Suprapubic skin (tissue), 4 donors: ENCODE data around the gene CTU2. TPM values are rescaled to one million over a fixed set of nuclear protein-coding genes. Genes with fewer than 3 reads are reported as not detected.

ENCODE experiments used
- DNase-seq, 2 donors: peaks; one replicate each; pipeline ENCODE4 v3.0.0-alpha.2; 2019; ENCODE audit warnings: low spot score in 2 of 2
- H3K27ac ChIP-seq: fragments of 200-600 bp; sonication (generic); one replicate; pipeline ENCODE4 v1.5.1; 2019
- H3K27me3 ChIP-seq: fragments of 200-600 bp; sonication (generic); one replicate; pipeline ENCODE4 v1.5.1; 2019
- H3K36me3 ChIP-seq: fragments of 200-600 bp; sonication (generic); one replicate; pipeline ENCODE4 v1.5.1; 2019
- H3K4me1 ChIP-seq: fragments of 200-600 bp; sonication (generic); one replicate; pipeline ENCODE4 v1.5.1; 2019
- H3K4me3 ChIP-seq: fragments of 200-600 bp; sonication (generic); one replicate; pipeline ENCODE4 v1.5.1; 2019; ENCODE audit warnings: mild to moderate bottlenecking
- H3K9me3 ChIP-seq: fragments of 200-600 bp; sonication (generic); one replicate; pipeline ENCODE4 v1.5.1; 2019
- CTCF ChIP-seq, 2 donors: fragments of 200-600 bp in 1 of 2; fragments of 450-650 bp in 1 of 2; sonication (generic) in 1 of 2; IDR thresholded peaks; one replicate each; pipeline ENCODE4 v1.5.1; 2016 to 2019; ENCODE audit warnings: antibody characterized with exemption in 2 of 2, mild to moderate bottlenecking in 1 of 2, moderate library complexity in 1 of 2
- EP300 ChIP-seq: sonication (generic); formaldehyde crosslinking; IDR thresholded peaks from one replicate; pipeline ENCODE4 v1.6.1; 2017; ENCODE audit warnings: antibody characterized with exemption
- POLR2A ChIP-seq, 2 donors: fragments of 450-650 bp; IDR thresholded peaks; one replicate each; pipeline ENCODE4 v1.6.1; 2017; ENCODE audit warnings: antibody characterized with exemption in 2 of 2, mild to moderate bottlenecking in 2 of 2, moderate library complexity in 2 of 2
- POLR2AphosphoS5 ChIP-seq, 3 donors: sonication (generic); formaldehyde crosslinking; IDR thresholded peaks; one replicate each; pipeline ENCODE4 v1.6.1; 2017; ENCODE audit warnings: antibody characterized with exemption in 3 of 3
- WGBS: methylation state at CpG from one replicate; pipeline ENCODE4 v1.1.5; 2018; 5-methylcytosine and 5-hydroxymethylcytosine counted together
- total RNA-seq, 4 donors: library from RNA; depleted of rRNA; stranded (reverse); fragments of >200 nt; gene quantifications; one replicate each; pipeline ENCODE4 v1.1.0, GENCODE V29; 2016

The CTU2 gene
- total RNA-seq, 4 donors from 2014 or later = 7.8 to 17.8 (median 10.9) TPM

- Histone ChIP-seq H3K36me3 (peaks cover 98% of the 10 kb centered on the region), H3K4me1 (no peaks in the 10 kb centered on the region), H3K27ac (no peak overlapping the region), H3K4me3 (no peak overlapping the region), H3K27me3 (no peaks in the 10 kb centered on the region), H3K9me3 (no peaks in the 10 kb centered on the region)
- WGBS = 89% methylated on average over 5 of the region's 19 CpGs
- TF ChIP-seq EP300 = no peak
- no peak for TF ChIP-seq CTCF (IDR thresholded peaks at IDR 0.05)
- TF ChIP-seq POLR2A (IDR thresholded peaks at IDR 0.05) = no peak
- TF ChIP-seq POLR2AphosphoS5 (IDR thresholded peaks at IDR 0.05) = no peak
- DNase-seq = no peak
Measured at GRCh38 chr16:88719933-88720296, 13.6 kb downstream of the CTU2 start.

GRCh38 chr16:88720396-88720970 lies 14.2 kb downstream of the CTU2 start:
- Histone ChIP-seq H3K27me3 (no peaks in the 10 kb centered on the region), H3K36me3 (peaks cover 98% of the 10 kb centered on the region), H3K4me3 (no peak overlapping the region), H3K27ac (no peak overlapping the region), H3K9me3 (no peaks in the 10 kb centered on the region), H3K4me1 (no peaks in the 10 kb centered on the region)
- TF ChIP-seq EP300 = no peak
- no peak for TF ChIP-seq POLR2AphosphoS5 (IDR thresholded peaks at IDR 0.05)
- no peak for TF ChIP-seq CTCF (IDR thresholded peaks at IDR 0.05)
- no peak for TF ChIP-seq POLR2A (IDR thresholded peaks at IDR 0.05)
- no peak for DNase-seq
- 94% methylated on average over 22 of the region's 23 CpGs for WGBS

- Histone ChIP-seq H3K4me3 (no peak overlapping the region), H3K4me1 (no peaks in the 10 kb centered on the region), H3K9me3 (no peaks in the 10 kb centered on the region), H3K36me3 (peaks cover 98% of the 10 kb centered on the region), H3K27me3 (no peaks in the 10 kb centered on the region), H3K27ac (no peak overlapping the region)
- DNase-seq = no peak
- TF ChIP-seq EP300 (no peak), POLR2AphosphoS5 (IDR thresholded peaks at IDR 0.05) (no peak), CTCF (IDR thresholded peaks at IDR 0.05) (no peak), POLR2A (IDR thresholded peaks at IDR 0.05) (no peak)
- WGBS = 94% methylated on average over 16 of the region's 17 CpGs
Measured at GRCh38 chr16:88721236-88721635, 14.9 kb downstream of the CTU2 start.

- TF ChIP-seq POLR2A (IDR thresholded peaks at IDR 0.05) = no peak
- no peak for TF ChIP-seq EP300
- TF ChIP-seq CTCF (IDR thresholded peaks at IDR 0.05) = no peak
- TF ChIP-seq POLR2AphosphoS5 (IDR thresholded peaks at IDR 0.05) = no peak
- Histone ChIP-seq H3K4me1 (no peaks in the 10 kb centered on the region), H3K27ac (no peak overlapping the region), H3K36me3 (peaks cover 98% of the 10 kb centered on the region), H3K4me3 (no peak overlapping the region), H3K9me3 (no peaks in the 10 kb centered on the region), H3K27me3 (no peaks in the 10 kb centered on the region)
- 100% methylated on average over 1 of the region's 61 CpGs for WGBS
- no peak for DNase-seq
Measured at GRCh38 chr16:88721815-88722755, 15.8 kb downstream of the CTU2 start.

- 93% methylated on average over 6 of the region's 39 CpGs for WGBS
- H3K4me1 ChIP-seq = no peaks in the 10 kb centered on the region
- no peak overlapping the region for H3K27ac ChIP-seq
- no peaks in the 10 kb centered on the region for H3K27me3 ChIP-seq
- TF ChIP-seq EP300 = no peak
- TF ChIP-seq CTCF (IDR thresholded peaks at IDR 0.05) = no peak
- TF ChIP-seq POLR2A (IDR thresholded peaks at IDR 0.05) = no peak
- TF ChIP-seq POLR2AphosphoS5 (IDR thresholded peaks at IDR 0.05) = no peak
- H3K36me3 ChIP-seq = peaks cover 98% of the 10 kb centered on the region
- no peaks in the 10 kb centered on the region for H3K9me3 ChIP-seq
- no peak for DNase-seq
- no peak overlapping the region for H3K4me3 ChIP-seq
Measured at GRCh38 chr16:88722784-88723506, 16.6 kb downstream of the CTU2 start.
